GM12891 (cell line): Measurements from ENCODE around the gene BAZ1B.
"Not testable (repeated sequence)": the region's sequence is repeated elsewhere in the genome, so short reads cannot be mapped to it uniquely, and the experiment has no call there.

Experiments used
- DNase-seq: peaks from one replicate; pipeline ENCODE4 v3.0.0; 2011; ENCODE audit warnings: low spot score; ENCODE audit not compliant: insufficient read length
- FAIRE-seq: peaks from 2 replicates; lab custom pipeline; 2011; peaks lifted over from hg19 to GRCh38; lab: Jason Lieb, UNC
- PAX5 ChIP-seq: IDR thresholded peaks from 2 replicates; pipeline ENCODE4 v1.6.1; 2011; ENCODE audit warnings: low read length, moderate library complexity, mild to moderate bottlenecking; ENCODE audit not compliant: insufficient read depth, severe bottlenecking
- POLR2A ChIP-seq: IDR thresholded peaks from 2 replicates; pipeline ENCODE4 v1.6.1; 2011; ENCODE audit warnings: low read depth, low read length, control low read depth
- POLR2AphosphoS5 ChIP-seq: IDR thresholded peaks from 2 replicates; pipeline ENCODE4 v1.6.1; 2011; ENCODE audit warnings: low read depth, low read length, control low read depth
- POU2F2 ChIP-seq: IDR thresholded peaks from 2 replicates; pipeline ENCODE4 v1.6.1; 2011; ENCODE audit warnings: low read depth, mild to moderate bottlenecking, control low read depth, low read length, moderate library complexity
- SPI1 ChIP-seq: IDR thresholded peaks from 2 replicates; pipeline ENCODE4 v1.6.1; 2011; ENCODE audit warnings: low read depth, low read length, control low read depth
- TAF1 ChIP-seq: IDR thresholded peaks from 2 replicates; pipeline ENCODE4 v1.6.1; 2011; ENCODE audit warnings: low read depth, low read length, control low read depth

The BAZ1B gene

GRCh38 chr7:73429622-73430505 is 92.2 kb downstream of the BAZ1B start:
- TF ChIP-seq TAF1 (no peak), POLR2AphosphoS5 (no peak), SPI1 (no peak), POU2F2 (no peak), PAX5 (no peak), POLR2A (no peak)
- DNase-seq (no peak), FAIRE-seq (no peak)

- FAIRE-seq (no peak), DNase-seq (no peak)
- TF ChIP-seq PAX5 (no peak), POU2F2 (no peak), POLR2A (no peak), POLR2AphosphoS5 (no peak), TAF1 (no peak), SPI1 (no peak)
These were observed 92.9 kb downstream of the BAZ1B start for GRCh38 chr7:73429215-73429614.

- TF ChIP-seq TAF1: no peak
- no peak for TF ChIP-seq POU2F2
- no peak for TF ChIP-seq POLR2AphosphoS5
- TF ChIP-seq SPI1: no peak
- no peak for TF ChIP-seq PAX5
- TF ChIP-seq POLR2A: no peak
- FAIRE-seq: peak; percentile 51
- no peak for DNase-seq
These were observed 93.9 kb downstream of the BAZ1B start for GRCh38 chr7:73427902-73428787.

- TF ChIP-seq SPI1 (no peak), POLR2AphosphoS5 (no peak), POU2F2 (no peak), POLR2A (no peak), TAF1 (no peak), PAX5 (no peak)
- no peak for DNase-seq
- FAIRE-seq: no peak
These were observed 96.1 kb downstream of the BAZ1B start for GRCh38 chr7:73426016-73426415.

- no peak for DNase-seq
- FAIRE-seq: no peak
These were observed 96.6 kb downstream of the BAZ1B start for GRCh38 chr7:73425356-73425983.

GRCh38 chr7:73424489-73424885 is 97.6 kb downstream of the BAZ1B start:
- DNase-seq: no peak
- no peak for FAIRE-seq

More at GRCh38 chr7:73425356-73425983, 96.6 kb downstream of the BAZ1B start:
- TF ChIP-seq PAX5: no peak
- TF ChIP-seq SPI1: no peak
- TF ChIP-seq POLR2AphosphoS5: no peak
- no peak for TF ChIP-seq TAF1
- no peak for TF ChIP-seq POLR2A
- TF ChIP-seq POU2F2: no peak

GRCh38 chr7:73423519-73424488 is 98.3 kb downstream of the BAZ1B start:
- DNase-seq: no peak
- FAIRE-seq: no peak
- TF ChIP-seq SPI1 (no peak), POLR2AphosphoS5 (no peak), POU2F2 (no peak)

More at GRCh38 chr7:73424489-73424885, 97.6 kb downstream of the BAZ1B start:
- TF ChIP-seq PAX5: no peak
- no peak for TF ChIP-seq SPI1
- no peak for TF ChIP-seq POLR2A
- TF ChIP-seq TAF1: no peak
- TF ChIP-seq POU2F2: no peak

GRCh38 chr7:73420610-73421009 is 101.5 kb downstream of the BAZ1B start:
- DNase-seq, FAIRE-seq: not testable (repeated sequence)

- not testable (repeated sequence) for DNase-seq, FAIRE-seq
These were observed 102.1 kb downstream of the BAZ1B start for GRCh38 chr7:73420016-73420415.

GRCh38 chr7:73418113-73418703 is 103.9 kb downstream of the BAZ1B start:
- FAIRE-seq: no peak
- no peak for TF ChIP-seq SPI1
- no peak for TF ChIP-seq POU2F2
- no peak for TF ChIP-seq PAX5
- TF ChIP-seq TAF1: no peak
- no peak for TF ChIP-seq POLR2A
- DNase-seq: no peak

- not testable (repeated sequence) for DNase-seq, FAIRE-seq
These were observed 111.5 kb downstream of the BAZ1B start for GRCh38 chr7:73410541-73411131.

GRCh38 chr7:73404860-73405259 is 117.2 kb downstream of the BAZ1B start:
- not testable (repeated sequence) for DNase-seq, FAIRE-seq

- not testable (repeated sequence) for FAIRE-seq, DNase-seq
These were observed 122.7 kb downstream of the BAZ1B start for GRCh38 chr7:73399185-73400050.
